HG03342 (cell line): Measurements from ENCODE around the gene AKAIN1.

Experiments used
- ATAC-seq: cut with Tn5 transposase; IDR thresholded peaks from one replicate; pipeline ENCODE4 v1.9.1; 2021; ENCODE audit warnings: mild to moderate bottlenecking, moderate library complexity; ENCODE audit not compliant: unreplicated experiment

The AKAIN1 gene

GRCh38 chr18:5162111-5162510 is 34.9 kb downstream of the AKAIN1 start:
- no peak for ATAC-seq

- no peak for ATAC-seq
These were observed 38.0 kb downstream of the AKAIN1 start for GRCh38 chr18:5159080-5159479.

- no peak for ATAC-seq
These were observed 38.5 kb downstream of the AKAIN1 start for GRCh38 chr18:5158587-5158986.

GRCh38 chr18:5158172-5158571 is 38.9 kb downstream of the AKAIN1 start:
- no peak for ATAC-seq

- ATAC-seq: no peak
These were observed 41.2 kb downstream of the AKAIN1 start for GRCh38 chr18:5155907-5156287.

GRCh38 chr18:5155218-5155906 is 41.7 kb downstream of the AKAIN1 start:
- ATAC-seq: no peak

- ATAC-seq: no peak
These were observed 44.6 kb downstream of the AKAIN1 start for GRCh38 chr18:5152343-5153020.

- no peak for ATAC-seq
These were observed 46.2 kb downstream of the AKAIN1 start for GRCh38 chr18:5150894-5151293.

GRCh38 chr18:5146093-5146492 is 51.0 kb downstream of the AKAIN1 start:
- ATAC-seq: no peak

- ATAC-seq: no peak
These were observed 51.8 kb downstream of the AKAIN1 start for GRCh38 chr18:5145168-5145825.

GRCh38 chr18:5144629-5145028 is 52.4 kb downstream of the AKAIN1 start:
- ATAC-seq: no peak

GRCh38 chr18:5142859-5143258 is 54.2 kb downstream of the AKAIN1 start:
- ATAC-seq: no peak

GRCh38 chr18:5142131-5142530 is 54.9 kb downstream of the AKAIN1 start:
- ATAC-seq: no peak

- no peak for ATAC-seq
These were observed 59.8 kb downstream of the AKAIN1 start for GRCh38 chr18:5137261-5137660.

GRCh38 chr18:5132987-5133386 is 64.1 kb downstream of the AKAIN1 start:
- ATAC-seq: no peak

- no peak for ATAC-seq
These were observed 74.8 kb downstream of the AKAIN1 start for GRCh38 chr18:5122272-5122671.

GRCh38 chr18:5110266-5110665 is 86.8 kb downstream of the AKAIN1 start:
- no peak for ATAC-seq

- no peak for ATAC-seq
These were observed 89.1 kb downstream of the AKAIN1 start for GRCh38 chr18:5107988-5108387.

- no peak for ATAC-seq
These were observed 90.3 kb downstream of the AKAIN1 start for GRCh38 chr18:5106730-5107129.

- ATAC-seq: no peak
These were observed 92.8 kb downstream of the AKAIN1 start for GRCh38 chr18:5104246-5104645.

- no peak for ATAC-seq
These were observed 93.4 kb downstream of the AKAIN1 start for GRCh38 chr18:5103693-5104092.

GRCh38 chr18:5103286-5103685 is 93.8 kb downstream of the AKAIN1 start:
- no peak for ATAC-seq
